ENCODE results near the gene MEIG1. TPM values are rescaled to one million over a fixed set of nuclear protein-coding genes. Genes with fewer than 3 reads are reported as not detected.

The MEIG1 gene
- total RNA-seq, 1 donor from 2014 or later: 0.43 TPM

DNA sequence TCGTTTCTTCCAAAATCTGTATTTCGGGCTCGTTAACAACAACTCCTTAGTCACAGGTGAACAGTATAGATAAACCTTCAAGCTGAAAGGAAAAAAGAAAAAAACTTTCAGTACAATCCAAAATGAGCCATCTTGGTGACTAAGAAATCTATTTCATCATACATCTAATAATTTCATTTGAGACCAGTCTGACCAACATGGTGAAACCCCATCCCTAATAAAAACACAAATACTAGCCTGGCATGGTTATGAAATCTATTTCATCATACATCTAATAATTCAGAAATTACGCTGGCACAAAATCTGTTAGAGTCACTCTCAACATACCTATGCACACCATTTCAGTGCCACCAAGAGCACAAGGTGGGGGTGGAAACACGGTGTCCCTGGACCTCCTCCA is 14.1 kb upstream of the MEIG1 start:
- no peaks in the 10 kb centered on the region for H3K4me1 ChIP-seq (ENCODE audit: insufficient read depth, low read length)
- H3K4me2 ChIP-seq (ENCODE audit: low read length): no peak overlapping the region
- no peaks in the 10 kb centered on the region for H3K27me3 Mint-ChIP-seq (ENCODE audit: low read depth, unreplicated experiment)
- H4K20me1 ChIP-seq (ENCODE audit: insufficient read depth, low read length): peaks cover 7% of the 10 kb centered on the region
- H2AFZ ChIP-seq (ENCODE audit: low read depth, low read length): no peak overlapping the region
- DNase-seq (ENCODE audit: low read depth) (no peak), FAIRE-seq (no peak)
- H3K4me3 Mint-ChIP-seq (ENCODE audit: unreplicated experiment): no peak overlapping the region
- H3K4me3 ChIP-seq (ENCODE audit: insufficient read depth, low read depth, low read length): no peak overlapping the region
- no peak overlapping the region for H3K27ac Mint-ChIP-seq (ENCODE audit: unreplicated experiment)
- H3K36me3 ChIP-seq (ENCODE audit: insufficient read depth, low read length): peaks cover 21% of the 10 kb centered on the region
- H3K36me3 Mint-ChIP-seq (ENCODE audit: low read depth, unreplicated experiment): peaks cover 11% of the 10 kb centered on the region
- no peak overlapping the region for H3K9ac ChIP-seq (ENCODE audit: low read length)
- peaks cover 2% of the 10 kb centered on the region for H3K4me1 Mint-ChIP-seq (ENCODE audit: low read depth, unreplicated experiment)
- H3K9me3 Mint-ChIP-seq (ENCODE audit: unreplicated experiment): no peaks in the 10 kb centered on the region
- H3K27ac ChIP-seq (ENCODE audit: low read depth, low read length): no peak overlapping the region
- H3K27me3 ChIP-seq (ENCODE audit: insufficient read depth, low read length): no peaks in the 10 kb centered on the region
- H3K79me2 ChIP-seq (ENCODE audit: insufficient read depth, low read length): peaks cover 31% of the 10 kb centered on the region
- TF ChIP-seq EZH2 (IDR thresholded peaks at IDR 0.05; ENCODE audit: insufficient read depth, low read length): no peak
- TF ChIP-seq, protein P1, sequence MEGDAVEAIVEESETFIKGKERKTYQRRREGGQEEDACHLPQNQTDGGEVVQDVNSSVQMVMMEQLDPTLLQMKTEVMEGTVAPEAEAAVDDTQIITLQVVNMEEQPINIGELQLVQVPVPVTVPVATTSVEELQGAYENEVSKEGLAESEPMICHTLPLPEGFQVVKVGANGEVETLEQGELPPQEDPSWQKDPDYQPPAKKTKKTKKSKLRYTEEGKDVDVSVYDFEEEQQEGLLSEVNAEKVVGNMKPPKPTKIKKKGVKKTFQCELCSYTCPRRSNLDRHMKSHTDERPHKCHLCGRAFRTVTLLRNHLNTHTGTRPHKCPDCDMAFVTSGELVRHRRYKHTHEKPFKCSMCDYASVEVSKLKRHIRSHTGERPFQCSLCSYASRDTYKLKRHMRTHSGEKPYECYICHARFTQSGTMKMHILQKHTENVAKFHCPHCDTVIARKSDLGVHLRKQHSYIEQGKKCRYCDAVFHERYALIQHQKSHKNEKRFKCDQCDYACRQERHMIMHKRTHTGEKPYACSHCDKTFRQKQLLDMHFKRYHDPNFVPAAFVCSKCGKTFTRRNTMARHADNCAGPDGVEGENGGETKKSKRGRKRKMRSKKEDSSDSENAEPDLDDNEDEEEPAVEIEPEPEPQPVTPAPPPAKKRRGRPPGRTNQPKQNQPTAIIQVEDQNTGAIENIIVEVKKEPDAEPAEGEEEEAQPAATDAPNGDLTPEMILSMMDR (IDR thresholded peaks at IDR 0.05; ENCODE audit: insufficient read depth, low read depth, low read length): no peak
- no peaks in the 10 kb centered on the region for H3K9me3 ChIP-seq (ENCODE audit: insufficient read depth, low read depth, low read length)

DNA sequence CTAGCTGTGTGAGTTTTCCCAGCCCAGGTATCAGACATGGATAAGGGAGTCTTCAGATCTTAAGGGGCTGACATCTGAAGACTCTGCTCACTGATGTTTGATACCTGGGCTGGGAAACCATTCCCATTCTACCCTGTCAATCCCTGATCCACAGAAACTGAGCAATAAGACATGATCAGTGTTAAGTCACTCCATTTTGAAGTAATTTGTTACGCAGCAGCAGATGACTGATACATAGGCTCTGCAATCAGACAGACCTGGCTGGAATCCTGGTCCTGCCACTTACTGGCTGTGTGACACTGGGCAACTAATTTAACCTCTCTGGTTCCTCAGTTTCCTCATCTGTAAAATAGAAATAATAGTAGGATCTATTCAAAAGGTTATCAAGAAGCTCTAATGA is 11.9 kb upstream of the MEIG1 start:
- no peak overlapping the region for H2AFZ ChIP-seq (ENCODE audit: low read depth, low read length)
- peaks cover 24% of the 10 kb centered on the region for H4K20me1 ChIP-seq (ENCODE audit: insufficient read depth, low read length)
- H3K36me3 Mint-ChIP-seq (ENCODE audit: low read depth, unreplicated experiment): peaks cover 11% of the 10 kb centered on the region
- no peaks in the 10 kb centered on the region for H3K9me3 Mint-ChIP-seq (ENCODE audit: unreplicated experiment)
- no peak overlapping the region for H3K4me2 ChIP-seq (ENCODE audit: low read length)
- H3K36me3 ChIP-seq (ENCODE audit: insufficient read depth, low read length): peaks cover 21% of the 10 kb centered on the region
- no peaks in the 10 kb centered on the region for H3K4me1 ChIP-seq (ENCODE audit: insufficient read depth, low read length)
- TF ChIP-seq, protein P1 (IDR thresholded peaks at IDR 0.05; ENCODE audit: insufficient read depth, low read depth, low read length): no peak
- TF ChIP-seq EZH2 (IDR thresholded peaks at IDR 0.05; ENCODE audit: insufficient read depth, low read length): no peak
- H3K27me3 ChIP-seq (ENCODE audit: insufficient read depth, low read length): no peaks in the 10 kb centered on the region
- no peak overlapping the region for H3K27ac ChIP-seq (ENCODE audit: low read depth, low read length)
- no peaks in the 10 kb centered on the region for H3K9me3 ChIP-seq (ENCODE audit: insufficient read depth, low read depth, low read length)
- H3K4me3 Mint-ChIP-seq (ENCODE audit: unreplicated experiment): no peak overlapping the region
- H3K4me1 Mint-ChIP-seq (ENCODE audit: low read depth, unreplicated experiment): peaks cover 2% of the 10 kb centered on the region
- no peak overlapping the region for H3K4me3 ChIP-seq (ENCODE audit: insufficient read depth, low read depth, low read length)
- FAIRE-seq: no peak
- H3K27ac Mint-ChIP-seq (ENCODE audit: unreplicated experiment): no peak overlapping the region
- H3K79me2 ChIP-seq (ENCODE audit: insufficient read depth, low read length): peaks cover 52% of the 10 kb centered on the region
- no peak for DNase-seq (ENCODE audit: low read depth)
- no peaks in the 10 kb centered on the region for H3K27me3 Mint-ChIP-seq (ENCODE audit: low read depth, unreplicated experiment)
- no peak overlapping the region for H3K9ac ChIP-seq (ENCODE audit: low read length)

DNA sequence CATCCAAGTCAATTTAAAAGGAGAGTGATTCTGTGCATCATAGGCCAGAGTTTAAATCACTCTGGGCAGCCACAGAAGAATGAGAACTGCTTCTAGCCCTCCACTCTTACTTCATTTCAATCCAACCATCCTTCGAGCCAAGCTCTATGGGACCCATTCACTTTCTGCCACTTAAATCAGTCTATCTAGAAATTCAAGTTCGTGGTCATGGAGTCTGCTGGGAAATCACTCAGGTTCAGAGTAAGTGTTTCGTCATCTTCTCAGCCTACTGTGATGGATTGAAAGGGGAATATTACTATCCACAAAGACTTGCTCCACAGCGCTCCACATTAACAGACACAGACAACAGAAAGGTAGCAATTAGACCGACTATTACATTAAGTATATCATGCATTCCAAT is 9.9 kb upstream of the MEIG1 start:
- Histone ChIP-seq H3K4me1 (ENCODE audit: insufficient read depth, low read length) (peaks cover 8% of the 10 kb centered on the region), H4K20me1 (ENCODE audit: insufficient read depth, low read length) (peaks cover 24% of the 10 kb centered on the region), H3K9ac (ENCODE audit: low read length) (no peak overlapping the region), H3K36me3 (ENCODE audit: insufficient read depth, low read length) (peaks cover 21% of the 10 kb centered on the region), H3K79me2 (ENCODE audit: insufficient read depth, low read length) (peaks cover 67% of the 10 kb centered on the region), H3K27ac (ENCODE audit: low read depth, low read length) (no peak overlapping the region), H3K27me3 (ENCODE audit: insufficient read depth, low read length) (no peaks in the 10 kb centered on the region), H3K4me3 (ENCODE audit: insufficient read depth, low read depth, low read length) (no peak overlapping the region), H2AFZ (ENCODE audit: low read depth, low read length) (no peak overlapping the region), H3K9me3 (ENCODE audit: insufficient read depth, low read depth, low read length) (no peaks in the 10 kb centered on the region), H3K4me2 (ENCODE audit: low read length) (no peak overlapping the region)
- Mint-ChIP-seq H3K27ac (ENCODE audit: unreplicated experiment) (no peak overlapping the region), H3K27me3 (ENCODE audit: low read depth, unreplicated experiment) (no peaks in the 10 kb centered on the region), H3K36me3 (ENCODE audit: low read depth, unreplicated experiment) (peaks cover 11% of the 10 kb centered on the region), H3K9me3 (ENCODE audit: unreplicated experiment) (no peaks in the 10 kb centered on the region), H3K4me1 (ENCODE audit: low read depth, unreplicated experiment) (peaks cover 2% of the 10 kb centered on the region), H3K4me3 (ENCODE audit: unreplicated experiment) (no peak overlapping the region)
- TF ChIP-seq EZH2 (IDR thresholded peaks at IDR 0.05; ENCODE audit: insufficient read depth, low read length): no peak
- TF ChIP-seq, protein P1 (IDR thresholded peaks at IDR 0.05; ENCODE audit: insufficient read depth, low read depth, low read length): no peak
- DNase-seq (ENCODE audit: low read depth) (no peak), FAIRE-seq (no peak)
